ENCODE measurements around the gene BRSK2. TPM values are rescaled to one million over a fixed set of nuclear protein-coding genes. Genes with fewer than 3 reads are reported as not detected.

The BRSK2 gene
- total RNA-seq, 1 donor from 2014 or later = 1.0 TPM

DNA sequence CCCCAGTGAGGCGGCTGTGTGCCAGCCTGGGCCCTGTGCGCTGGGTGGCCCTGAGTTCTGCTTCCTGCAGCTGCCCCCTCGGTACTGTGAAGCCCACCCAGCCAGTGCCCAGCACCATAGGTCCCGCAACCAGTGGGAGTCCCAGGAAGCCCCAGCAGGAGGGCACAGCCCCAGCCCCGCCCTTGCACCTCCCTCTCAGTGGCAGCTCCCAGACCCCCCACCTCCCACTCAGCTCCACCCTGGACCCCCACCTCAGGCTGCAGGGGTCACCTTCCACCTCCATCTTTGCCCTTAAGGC is 66.0 kb downstream of the BRSK2 start:
- Histone ChIP-seq H3K4me3 (ENCODE audit: low read length in 3 of 3) (no peak overlapping the region), H3K27me3 (ENCODE audit: control insufficient read depth in 3 of 3, insufficient read depth in 3 of 3, low read length in 3 of 3) (peaks cover 6 to 23% (median 21%) of the 10 kb centered on the region in 3 donors), H3K27ac (ENCODE audit: low read depth, low read length) (no peak overlapping the region), H3K36me3 (ENCODE audit: control insufficient read depth in 3 of 3, insufficient read depth in 3 of 3, low read length in 3 of 3) (no peaks in the 10 kb centered on the region), H3K9ac (ENCODE audit: low read depth in 1 of 3, low read length in 3 of 3) (no peak overlapping the region), H3K9me3 (ENCODE audit: control insufficient read depth in 3 of 3, low read length in 3 of 3) (no peaks in the 10 kb centered on the region), H3K4me1 (ENCODE audit: control insufficient read depth in 3 of 3, insufficient read depth in 3 of 3, low read length in 3 of 3) (peaks cover 0 to 4% (median 0%) of the 10 kb centered on the region in 3 donors)

DNA sequence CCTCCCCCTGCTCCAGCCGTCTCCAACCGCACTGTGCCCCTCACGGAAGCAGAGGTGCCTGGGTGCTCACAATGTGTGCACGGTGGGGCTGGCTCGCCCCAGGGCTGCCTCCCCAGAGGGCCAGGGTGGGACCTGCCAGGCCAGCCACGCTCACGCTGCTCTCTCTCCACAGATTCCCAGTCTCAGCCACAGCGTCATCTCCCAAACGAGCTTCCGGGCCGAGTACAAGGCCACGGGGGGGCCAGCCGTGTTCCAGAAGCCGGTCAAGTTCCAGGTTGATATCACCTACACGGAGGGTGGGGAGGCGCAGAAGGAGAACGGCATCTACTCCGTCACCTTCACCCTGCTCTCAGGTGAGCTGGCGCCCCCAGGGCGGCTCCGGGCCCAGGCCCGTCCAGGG is 66.4 kb downstream of the BRSK2 start:
- H3K36me3 ChIP-seq (ENCODE audit: control insufficient read depth in 3 of 3, insufficient read depth in 3 of 3, low read length in 3 of 3) = no peaks in the 10 kb centered on the region
- peaks cover 0 to 4% (median 0%) of the 10 kb centered on the region in 3 donors for H3K4me1 ChIP-seq (ENCODE audit: control insufficient read depth in 3 of 3, insufficient read depth in 3 of 3, low read length in 3 of 3)
- no peak overlapping the region for H3K4me3 ChIP-seq (ENCODE audit: low read length in 3 of 3)
- H3K27me3 ChIP-seq (ENCODE audit: control insufficient read depth in 3 of 3, insufficient read depth in 3 of 3, low read length in 3 of 3) = peaks cover 4 to 18% (median 16%) of the 10 kb centered on the region in 3 donors
- no peaks in the 10 kb centered on the region for H3K9me3 ChIP-seq (ENCODE audit: control insufficient read depth in 3 of 3, low read length in 3 of 3)
- no peak overlapping the region for H3K27ac ChIP-seq (ENCODE audit: low read depth, low read length)
- H3K9ac ChIP-seq (ENCODE audit: low read depth in 1 of 3, low read length in 3 of 3) = no peak overlapping the region

DNA sequence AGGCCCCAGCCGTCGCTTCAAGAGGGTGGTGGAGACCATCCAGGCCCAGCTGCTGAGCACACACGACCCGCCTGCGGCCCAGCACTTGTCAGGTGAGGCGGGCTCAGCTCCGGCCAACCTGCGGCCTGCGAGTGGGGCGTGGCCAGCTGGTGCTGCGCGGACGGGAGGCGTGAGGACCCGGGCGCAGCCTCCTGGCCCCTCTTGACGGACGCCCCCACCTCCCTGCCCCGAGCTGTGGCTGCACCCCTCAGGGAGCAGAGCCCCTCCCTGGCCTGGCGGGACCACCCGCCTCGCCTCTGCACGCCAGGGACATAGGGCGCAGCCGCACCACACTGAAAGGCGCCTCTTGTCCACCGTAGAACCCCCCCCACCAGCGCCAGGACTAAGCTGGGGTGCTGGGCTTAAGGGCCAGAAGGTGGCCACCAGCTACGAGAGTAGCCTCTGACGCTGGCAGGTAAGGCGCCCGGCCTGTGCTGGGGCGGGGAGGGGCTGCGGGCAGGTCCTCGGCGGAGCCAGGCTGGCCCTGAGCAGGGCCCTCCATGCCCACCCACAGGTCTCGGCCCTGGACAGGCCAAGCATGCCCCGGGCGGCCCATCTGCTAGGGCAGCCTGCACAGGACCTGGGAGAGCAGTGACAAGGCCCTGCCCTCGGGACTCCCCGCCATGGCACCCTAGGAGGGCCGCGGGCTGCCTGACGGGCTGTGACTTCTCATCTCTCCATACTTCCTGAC is 67.0 kb downstream of the BRSK2 start:
- peaks cover 0 to 12% (median 11%) of the 10 kb centered on the region in 3 donors for H3K27me3 ChIP-seq (ENCODE audit: control insufficient read depth in 3 of 3, insufficient read depth in 3 of 3, low read length in 3 of 3)
- H3K9me3 ChIP-seq (ENCODE audit: control insufficient read depth in 3 of 3, low read length in 3 of 3) = no peaks in the 10 kb centered on the region
- no peaks in the 10 kb centered on the region for H3K36me3 ChIP-seq (ENCODE audit: control insufficient read depth in 3 of 3, insufficient read depth in 3 of 3, low read length in 3 of 3)
- no peak overlapping the region for H3K9ac ChIP-seq (ENCODE audit: low read depth in 1 of 3, low read length in 3 of 3)
- peaks cover 0 to 4% (median 0%) of the 10 kb centered on the region in 3 donors for H3K4me1 ChIP-seq (ENCODE audit: control insufficient read depth in 3 of 3, insufficient read depth in 3 of 3, low read length in 3 of 3)
- no peak overlapping the region for H3K4me3 ChIP-seq (ENCODE audit: low read length in 3 of 3)
- no peak overlapping the region for H3K27ac ChIP-seq (ENCODE audit: low read depth, low read length)

DNA sequence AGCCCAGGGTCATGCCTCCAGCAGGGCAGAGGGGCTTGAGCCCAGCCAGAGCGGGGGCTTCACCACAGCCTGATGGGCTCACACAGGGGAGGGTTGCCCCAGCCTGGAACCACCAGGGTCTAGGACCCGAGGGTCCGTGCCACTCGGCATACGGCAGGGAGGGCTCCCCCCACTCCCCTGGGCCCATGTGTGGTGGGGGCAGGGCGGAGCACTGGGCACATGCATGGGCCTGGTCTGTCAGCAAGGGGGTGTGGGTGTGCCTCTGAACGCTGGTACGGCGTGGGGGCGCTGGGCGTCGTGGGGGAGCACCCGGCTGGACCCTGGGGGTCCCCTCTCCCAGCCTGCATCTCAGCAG is 67.6 kb downstream of the BRSK2 start:
- no peak overlapping the region for H3K9ac ChIP-seq (ENCODE audit: low read depth in 1 of 3, low read length in 3 of 3)
- H3K36me3 ChIP-seq (ENCODE audit: control insufficient read depth in 3 of 3, insufficient read depth in 3 of 3, low read length in 3 of 3) = no peaks in the 10 kb centered on the region
- H3K27ac ChIP-seq (ENCODE audit: low read depth, low read length) = no peak overlapping the region
- no peaks in the 10 kb centered on the region for H3K9me3 ChIP-seq (ENCODE audit: control insufficient read depth in 3 of 3, low read length in 3 of 3)
- no peak overlapping the region for H3K4me3 ChIP-seq (ENCODE audit: low read length in 3 of 3)
- H3K27me3 ChIP-seq (ENCODE audit: control insufficient read depth in 3 of 3, insufficient read depth in 3 of 3, low read length in 3 of 3) = peaks cover 0 to 8% (median 7%) of the 10 kb centered on the region in 3 donors
- H3K4me1 ChIP-seq (ENCODE audit: control insufficient read depth in 3 of 3, insufficient read depth in 3 of 3, low read length in 3 of 3) = peaks cover 0 to 4% (median 0%) of the 10 kb centered on the region in 3 donors

DNA sequence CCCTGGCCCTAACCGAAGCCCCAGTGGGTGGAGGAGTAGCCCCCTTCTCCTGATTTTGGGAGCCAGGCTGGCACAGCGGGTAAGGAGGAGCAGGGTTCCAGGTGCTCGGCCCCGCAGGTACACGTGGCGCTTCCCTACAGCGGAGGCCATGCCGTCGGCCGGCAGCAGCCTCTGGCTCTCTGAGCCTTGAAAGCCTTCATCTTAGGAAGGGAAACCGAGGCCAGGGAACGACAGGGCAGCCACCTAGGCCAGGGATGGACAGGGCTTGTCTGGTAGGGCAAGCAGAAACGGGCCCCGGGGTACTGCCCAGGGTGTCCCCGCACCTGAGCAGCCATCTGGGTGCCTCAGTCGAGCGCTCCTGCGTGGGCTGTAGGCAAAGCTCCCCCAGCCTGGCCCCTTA is 68.1 kb downstream of the BRSK2 start:
- H3K4me3 ChIP-seq (ENCODE audit: low read length in 3 of 3) = no peak overlapping the region
- no peaks in the 10 kb centered on the region for H3K36me3 ChIP-seq (ENCODE audit: control insufficient read depth in 3 of 3, insufficient read depth in 3 of 3, low read length in 3 of 3)
- H3K9me3 ChIP-seq (ENCODE audit: control insufficient read depth in 3 of 3, low read length in 3 of 3) = no peaks in the 10 kb centered on the region
- no peak overlapping the region for H3K9ac ChIP-seq (ENCODE audit: low read depth in 1 of 3, low read length in 3 of 3)
- peaks cover 0 to 4% (median 0%) of the 10 kb centered on the region in 3 donors for H3K4me1 ChIP-seq (ENCODE audit: control insufficient read depth in 3 of 3, insufficient read depth in 3 of 3, low read length in 3 of 3)
- H3K27ac ChIP-seq (ENCODE audit: low read depth, low read length) = no peak overlapping the region
- H3K27me3 ChIP-seq (ENCODE audit: control insufficient read depth in 3 of 3, insufficient read depth in 3 of 3, low read length in 3 of 3) = peaks cover 0 to 4% (median 1%) of the 10 kb centered on the region in 3 donors

DNA sequence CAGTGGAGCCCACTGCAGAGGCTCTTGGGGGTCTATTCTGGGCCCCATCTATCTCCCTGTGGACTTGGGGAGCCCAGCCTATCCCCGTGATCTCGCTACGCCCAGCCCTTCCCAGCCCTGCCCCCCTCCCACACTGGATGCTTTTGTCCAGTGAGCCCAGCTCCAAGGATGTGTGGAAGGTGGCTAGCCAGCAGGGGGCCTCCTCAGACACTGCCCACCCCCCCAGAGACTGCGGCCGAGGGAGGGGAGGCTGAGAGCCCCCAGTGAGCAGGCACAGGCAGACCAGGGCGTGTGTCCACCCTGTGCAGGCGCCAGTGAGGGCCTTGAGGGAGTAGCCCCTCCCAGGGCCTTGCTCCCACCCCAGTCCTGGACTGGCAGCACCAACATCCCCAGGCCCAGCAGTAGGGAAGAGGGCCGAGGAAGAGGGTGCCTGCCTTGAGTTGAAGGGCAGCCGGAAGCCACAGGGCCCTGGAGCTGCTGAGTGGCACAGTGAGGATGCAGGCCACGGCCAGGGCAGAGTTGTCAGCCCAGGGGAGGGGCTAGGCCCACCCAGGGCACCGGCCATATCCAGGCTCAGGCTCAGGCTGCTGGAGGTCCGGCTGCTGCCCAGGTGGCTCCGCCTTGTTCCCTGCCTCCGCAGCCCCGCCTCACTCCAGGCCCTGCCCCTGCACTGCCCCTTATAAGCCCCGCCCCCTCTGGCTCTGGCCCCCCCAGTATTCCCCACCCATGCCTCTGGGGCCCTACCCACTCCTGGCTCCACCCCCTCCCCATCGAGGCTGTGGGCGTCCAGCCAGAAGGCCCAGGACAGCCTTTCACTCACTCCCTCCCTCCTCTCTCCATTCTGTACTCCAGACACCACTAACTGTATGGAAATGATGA is 68.8 kb downstream of the BRSK2 start:
- Histone ChIP-seq H3K4me1 (ENCODE audit: control insufficient read depth in 3 of 3, insufficient read depth in 3 of 3, low read length in 3 of 3) (peaks cover 0 to 4% (median 0%) of the 10 kb centered on the region in 3 donors), H3K27me3 (ENCODE audit: control insufficient read depth in 3 of 3, insufficient read depth in 3 of 3, low read length in 3 of 3) (peaks cover 0 to under 1% (median 0%) of the 10 kb centered on the region in 3 donors), H3K4me3 (ENCODE audit: low read length in 3 of 3) (no peak overlapping the region), H3K9ac (ENCODE audit: low read depth in 1 of 3, low read length in 3 of 3) (no peak overlapping the region), H3K36me3 (ENCODE audit: control insufficient read depth in 3 of 3, insufficient read depth in 3 of 3, low read length in 3 of 3) (no peaks in the 10 kb centered on the region), H3K9me3 (ENCODE audit: control insufficient read depth in 3 of 3, low read length in 3 of 3) (no peaks in the 10 kb centered on the region), H3K27ac (ENCODE audit: low read depth, low read length) (no peak overlapping the region)

DNA sequence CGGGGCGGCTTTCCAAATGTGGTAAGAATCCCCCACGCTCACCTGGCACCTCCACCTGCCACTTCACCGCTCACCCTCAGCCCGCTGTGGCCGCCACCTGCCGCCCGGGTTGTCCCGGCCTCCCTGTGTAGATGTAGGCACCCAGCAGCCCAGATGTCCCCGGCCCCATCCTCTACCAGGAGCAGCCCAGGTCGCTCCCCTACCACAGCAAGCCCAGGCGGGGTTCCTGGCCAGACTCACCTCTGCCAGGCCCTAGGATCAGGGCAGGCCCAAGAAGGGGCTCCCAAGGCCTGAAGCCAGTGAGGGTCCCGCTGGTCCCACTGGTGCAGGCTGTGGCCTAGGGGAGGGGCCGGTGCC is 69.5 kb downstream of the BRSK2 start:
- Histone ChIP-seq H3K9me3 (ENCODE audit: control insufficient read depth in 3 of 3, low read length in 3 of 3) (no peaks in the 10 kb centered on the region), H3K4me3 (ENCODE audit: low read length in 3 of 3) (no peak overlapping the region), H3K9ac (ENCODE audit: low read depth in 1 of 3, low read length in 3 of 3) (no peak overlapping the region), H3K4me1 (ENCODE audit: control insufficient read depth in 3 of 3, insufficient read depth in 3 of 3, low read length in 3 of 3) (peaks cover 0 to 4% (median 0%) of the 10 kb centered on the region in 3 donors), H3K36me3 (ENCODE audit: control insufficient read depth in 3 of 3, insufficient read depth in 3 of 3, low read length in 3 of 3) (no peaks in the 10 kb centered on the region), H3K27ac (ENCODE audit: low read depth, low read length) (no peak overlapping the region), H3K27me3 (ENCODE audit: control insufficient read depth in 3 of 3, insufficient read depth in 3 of 3, low read length in 3 of 3) (no peaks in the 10 kb centered on the region)

DNA sequence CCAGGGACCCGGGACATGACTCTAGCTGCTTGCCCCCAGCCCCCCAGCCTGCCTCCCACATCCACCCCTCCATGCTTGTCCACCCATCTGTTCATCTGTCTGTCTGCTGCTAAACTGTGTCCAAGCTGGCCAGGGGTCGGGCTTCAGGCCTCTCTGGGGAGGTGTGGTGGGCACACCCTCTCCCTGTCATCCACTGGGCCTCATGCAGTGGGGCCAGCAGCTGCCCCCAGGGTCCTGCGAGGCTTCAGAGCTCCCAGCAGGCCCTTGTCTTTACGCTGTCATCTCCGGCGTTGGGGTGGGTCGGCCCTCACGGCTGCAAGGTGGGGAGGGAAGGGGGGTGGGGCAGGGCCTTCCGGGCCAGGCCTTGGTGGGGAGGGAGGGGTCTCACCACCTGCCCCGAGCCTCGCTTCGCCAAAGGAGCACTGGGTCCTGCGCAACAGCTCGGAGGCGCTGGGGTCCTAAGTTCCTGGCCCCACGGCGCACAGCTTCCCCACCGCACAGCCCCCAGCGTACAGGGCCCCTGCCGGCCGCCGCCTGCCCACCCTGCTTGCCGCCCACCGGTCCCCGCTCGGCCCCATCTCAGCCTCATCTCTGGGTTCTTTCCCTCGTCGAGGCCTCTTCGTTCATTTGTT is 70.1 kb downstream of the BRSK2 start:
- no peaks in the 10 kb centered on the region for H3K27me3 ChIP-seq (ENCODE audit: control insufficient read depth in 3 of 3, insufficient read depth in 3 of 3, low read length in 3 of 3)
- no peak overlapping the region for H3K9ac ChIP-seq (ENCODE audit: low read depth in 1 of 3, low read length in 3 of 3)
- no peaks in the 10 kb centered on the region for H3K9me3 ChIP-seq (ENCODE audit: control insufficient read depth in 3 of 3, low read length in 3 of 3)
- peaks cover 0 to 3% (median 0%) of the 10 kb centered on the region in 3 donors for H3K36me3 ChIP-seq (ENCODE audit: control insufficient read depth in 3 of 3, insufficient read depth in 3 of 3, low read length in 3 of 3)
- peaks cover 0 to 4% (median 0%) of the 10 kb centered on the region in 3 donors for H3K4me1 ChIP-seq (ENCODE audit: control insufficient read depth in 3 of 3, insufficient read depth in 3 of 3, low read length in 3 of 3)
- H3K27ac ChIP-seq (ENCODE audit: low read depth, low read length) = no peak overlapping the region
- H3K4me3 ChIP-seq (ENCODE audit: low read length in 3 of 3) = no peak overlapping the region

DNA sequence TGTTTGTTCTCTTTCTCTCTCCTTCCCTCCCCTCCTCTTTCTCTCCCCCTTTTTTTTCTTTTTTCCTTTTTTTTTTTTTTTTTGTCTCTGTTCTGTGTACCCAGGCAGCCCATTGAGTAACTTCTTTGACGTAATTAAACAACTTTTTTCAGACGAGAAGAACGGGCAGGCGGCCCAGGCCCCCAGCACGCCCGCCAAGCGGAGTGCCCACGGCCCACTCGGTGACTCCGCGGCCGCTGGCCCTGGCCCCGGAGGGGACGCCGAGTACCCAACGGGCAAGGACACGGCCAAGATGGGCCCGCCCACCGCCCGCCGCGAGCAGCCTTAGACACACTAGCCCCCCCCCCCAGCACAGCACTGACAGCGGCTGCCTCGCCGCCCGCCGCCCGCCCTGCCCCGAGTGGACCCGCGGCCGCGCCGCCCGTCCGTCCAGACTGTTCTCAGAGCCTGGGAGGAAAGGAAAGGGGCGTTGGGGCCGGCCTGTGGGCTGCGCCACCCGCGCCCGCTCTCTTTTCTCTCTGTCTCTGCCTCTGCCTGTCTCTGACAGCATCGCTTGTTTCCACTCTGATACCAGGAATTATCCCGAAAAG is 70.8 kb downstream of the BRSK2 start:
- H3K4me1 ChIP-seq (ENCODE audit: control insufficient read depth in 3 of 3, insufficient read depth in 3 of 3, low read length in 3 of 3) = peaks cover 0 to 4% (median 0%) of the 10 kb centered on the region in 3 donors
- H3K9ac ChIP-seq (ENCODE audit: low read depth in 1 of 3, low read length in 3 of 3) = peak overlapping the region in 1 of 3 donors; percentile 45
- H3K27ac ChIP-seq (ENCODE audit: low read depth, low read length) = no peak overlapping the region
- H3K36me3 ChIP-seq (ENCODE audit: control insufficient read depth in 3 of 3, insufficient read depth in 3 of 3, low read length in 3 of 3) = peaks cover under 1 to 3% (median 2%) of the 10 kb centered on the region in 3 donors
- H3K4me3 ChIP-seq (ENCODE audit: low read length in 3 of 3) = no peak overlapping the region
- H3K27me3 ChIP-seq (ENCODE audit: control insufficient read depth in 3 of 3, insufficient read depth in 3 of 3, low read length in 3 of 3) = no peaks in the 10 kb centered on the region
- H3K9me3 ChIP-seq (ENCODE audit: control insufficient read depth in 3 of 3, low read length in 3 of 3) = no peaks in the 10 kb centered on the region

Data from skeletal muscle tissue (tissue), 4 donors.